Activated T-cell treated with anti-CD3 and anti-CD28 coated beads for 4 hours (primary cell): ENCODE results near the gene LCLAT1.

ENCODE experiments used
- DNase-seq: peaks from one replicate; pipeline ENCODE4 v3.0.0-alpha.2; 2020

LCLAT1 gene

DNA sequence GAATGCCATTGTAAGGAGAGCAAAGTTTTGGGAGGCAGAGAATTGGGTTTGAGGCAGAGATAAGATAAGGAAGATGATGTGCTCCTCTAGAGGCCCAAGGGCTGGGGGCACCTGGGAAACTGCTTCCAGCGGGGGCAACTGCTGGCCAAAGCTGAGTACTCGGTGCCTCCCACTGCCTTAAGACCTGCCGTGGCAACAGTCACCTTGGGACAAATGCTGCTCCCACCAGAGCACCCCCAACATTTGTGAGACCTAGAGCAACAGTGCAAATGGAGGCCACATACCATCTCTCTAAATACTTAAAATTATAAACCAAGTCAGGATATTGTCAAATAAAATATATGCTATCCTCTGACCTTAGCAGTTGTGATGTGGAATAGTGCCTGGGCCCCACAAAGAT, 233.1 kb downstream of the LCLAT1 start:
- no peak for DNase-seq

DNA sequence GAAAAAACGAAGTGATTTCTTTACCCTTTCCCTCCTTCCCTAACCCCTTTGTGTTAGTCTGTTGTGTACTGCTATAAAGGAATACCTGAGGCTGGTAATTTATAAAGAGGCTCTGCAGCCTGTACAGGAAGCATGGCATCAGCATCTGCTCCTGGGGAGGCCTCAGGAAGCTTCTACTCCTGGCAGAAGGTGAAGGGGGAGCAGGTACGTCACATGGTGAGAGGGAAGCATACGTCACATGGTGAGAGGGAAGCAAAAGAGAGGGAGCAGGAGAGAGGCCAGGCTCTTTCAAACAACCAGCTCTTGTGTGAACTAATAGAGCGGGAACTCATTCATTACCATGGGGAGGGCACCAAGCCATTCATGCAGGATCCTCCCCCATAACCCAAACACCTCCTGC, 234.0 kb downstream of the LCLAT1 start:
- no peak for DNase-seq

DNA sequence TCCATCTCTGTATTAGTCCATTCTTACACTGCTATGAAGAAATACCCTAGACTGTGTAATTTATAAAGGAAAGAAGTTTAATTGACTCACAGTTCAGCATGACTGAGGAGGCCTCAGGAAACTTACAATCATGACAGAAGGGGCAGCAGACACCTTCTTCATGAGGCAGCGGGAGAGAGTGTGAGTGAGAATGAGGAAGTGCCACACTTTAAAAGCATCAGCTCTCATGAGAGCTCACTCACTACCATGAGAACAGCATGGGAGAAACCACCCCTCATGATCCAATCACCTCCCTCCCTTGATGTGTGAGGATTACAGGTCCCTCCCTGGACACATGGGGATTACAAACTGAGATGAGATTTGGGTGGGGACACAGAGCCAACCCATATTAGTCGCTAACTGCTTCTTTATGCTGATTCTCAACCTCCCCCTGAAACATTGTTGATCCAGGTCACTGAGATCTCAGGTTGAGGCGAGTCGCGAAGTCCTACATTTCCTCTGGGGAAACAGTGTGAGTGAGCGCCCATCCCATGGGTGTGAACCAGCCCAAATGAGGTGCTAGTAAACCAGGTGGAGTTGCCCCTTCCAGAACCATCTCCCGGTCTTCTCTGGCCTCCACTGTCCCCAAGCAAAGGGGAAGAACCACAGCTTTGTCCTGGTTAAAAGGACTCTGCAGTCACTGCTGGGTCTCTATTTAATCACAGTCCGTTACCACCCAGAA, 236.3 kb downstream of the LCLAT1 start:
- no peak for DNase-seq

DNA sequence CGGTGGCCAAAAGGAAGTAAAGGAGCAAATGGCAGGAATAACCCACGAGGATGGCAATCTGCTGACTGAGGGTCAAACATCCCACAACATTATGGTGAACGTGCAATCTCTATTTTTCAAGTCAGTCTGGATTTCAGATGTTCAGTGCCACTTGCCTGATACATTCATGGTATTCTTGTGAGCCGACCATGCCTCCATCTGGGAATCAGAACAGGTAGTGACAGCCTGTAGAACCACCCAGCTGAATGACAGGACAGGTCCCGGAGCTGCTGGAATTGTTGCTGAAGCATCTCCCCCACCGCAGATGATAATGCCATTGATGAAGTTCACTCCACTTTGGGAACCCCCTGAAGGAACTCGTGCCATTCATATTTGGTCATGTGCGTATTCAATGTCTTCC, 237.0 kb downstream of the LCLAT1 start:
- no peak for DNase-seq

DNA sequence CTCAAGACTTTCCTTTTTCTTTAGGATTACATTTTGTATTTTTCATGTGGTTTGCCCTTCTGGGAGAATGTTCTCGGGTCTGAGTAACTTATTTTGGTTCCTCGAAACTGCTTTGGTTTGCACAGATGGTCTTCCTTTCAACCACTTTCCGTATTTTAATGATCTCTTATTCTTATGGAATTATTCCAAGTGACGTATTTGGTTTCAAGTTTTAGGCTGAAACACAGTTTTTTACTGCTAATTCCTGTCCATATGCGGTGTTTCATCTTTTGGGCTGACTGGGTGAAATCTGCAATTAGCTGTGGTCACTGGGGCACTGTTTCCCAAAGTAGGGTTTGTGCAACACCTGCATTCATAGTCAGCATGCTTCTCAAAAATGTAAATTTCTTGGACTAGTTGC, 237.5 kb downstream of the LCLAT1 start:
- no peak for DNase-seq

DNA sequence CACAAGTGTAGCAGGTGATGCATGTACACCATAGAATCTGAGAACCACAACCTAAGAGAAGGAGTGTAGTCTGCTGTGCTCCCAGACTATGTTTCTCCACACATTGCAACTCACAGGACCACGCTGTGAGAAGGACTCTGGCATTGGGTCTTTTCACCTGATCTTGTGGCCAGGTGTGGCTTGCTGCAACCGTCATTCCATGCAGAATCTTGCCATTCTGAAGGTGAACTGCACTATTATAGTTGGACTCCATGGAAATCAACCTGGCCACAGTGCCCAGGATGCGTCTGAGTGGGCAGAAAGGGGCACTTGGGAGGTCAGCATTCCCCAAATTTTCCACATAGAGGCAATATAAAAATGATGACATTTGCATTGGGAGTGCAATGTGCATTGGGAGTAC, 237.9 kb downstream of the LCLAT1 start:
- DNase-seq, result no peak

DNA sequence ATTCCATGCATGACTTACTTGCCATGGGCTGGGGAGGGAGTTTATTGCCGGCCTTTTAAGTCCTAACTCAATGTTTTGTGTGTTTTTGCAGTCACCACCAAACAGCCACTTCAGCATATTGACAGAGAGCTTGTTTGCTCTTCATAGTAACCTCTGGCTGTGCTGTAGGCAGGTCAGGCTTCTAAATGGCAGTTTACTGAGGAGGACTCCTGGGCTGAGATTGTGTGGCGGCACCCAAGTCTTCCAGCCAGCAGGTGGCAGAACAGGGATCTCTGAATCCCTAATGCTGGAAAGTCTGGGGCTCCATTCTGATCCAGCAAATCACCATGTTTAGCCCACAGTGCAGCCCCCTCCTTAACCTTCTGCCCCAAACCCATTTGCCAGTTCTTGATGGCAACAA, 239.0 kb downstream of the LCLAT1 start:
- no peak for DNase-seq

DNA sequence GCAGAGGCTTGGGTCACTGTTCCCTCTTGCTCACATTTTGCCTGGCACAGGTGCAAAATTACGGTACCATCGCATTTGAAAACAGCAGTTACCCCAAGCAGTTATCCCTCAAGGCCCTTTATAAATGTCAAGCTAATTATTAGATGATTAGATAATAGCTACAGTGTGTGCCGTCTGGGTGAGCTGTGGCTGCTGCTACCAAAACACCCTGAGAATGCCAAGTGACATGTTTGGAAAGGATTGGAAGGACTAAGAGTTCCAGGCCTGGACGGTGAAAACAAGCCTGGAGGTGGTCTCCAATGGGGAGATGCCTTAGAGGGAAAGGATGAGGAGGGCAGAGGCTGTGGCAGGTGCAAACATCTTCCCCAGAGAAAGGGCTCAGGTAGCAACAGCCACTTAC, 239.6 kb downstream of the LCLAT1 start:
- DNase-seq, result no peak

DNA sequence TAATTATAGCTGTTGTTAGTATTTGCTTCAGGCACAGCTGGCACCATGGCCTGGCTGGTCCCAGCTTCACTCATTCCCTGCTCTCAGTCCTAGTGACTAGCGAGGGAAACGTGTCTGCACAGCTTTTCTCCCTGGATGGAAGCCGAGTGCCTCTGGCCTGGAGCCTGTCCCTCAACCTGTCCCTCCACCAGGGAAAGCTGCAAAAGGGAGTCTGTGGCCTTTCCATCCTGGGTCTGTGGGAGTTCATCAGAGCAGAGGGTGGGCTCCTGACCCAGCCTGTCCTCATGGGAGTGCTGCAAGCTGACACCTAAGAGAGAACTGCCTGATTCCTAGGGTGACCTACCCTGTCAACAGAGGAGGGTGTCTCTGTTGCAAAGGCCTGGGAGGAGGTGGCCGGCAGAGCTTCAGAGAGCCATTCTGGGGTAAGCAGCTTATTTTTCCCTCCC, 241.9 kb downstream of the LCLAT1 start:
- DNase-seq, result no peak

DNA sequence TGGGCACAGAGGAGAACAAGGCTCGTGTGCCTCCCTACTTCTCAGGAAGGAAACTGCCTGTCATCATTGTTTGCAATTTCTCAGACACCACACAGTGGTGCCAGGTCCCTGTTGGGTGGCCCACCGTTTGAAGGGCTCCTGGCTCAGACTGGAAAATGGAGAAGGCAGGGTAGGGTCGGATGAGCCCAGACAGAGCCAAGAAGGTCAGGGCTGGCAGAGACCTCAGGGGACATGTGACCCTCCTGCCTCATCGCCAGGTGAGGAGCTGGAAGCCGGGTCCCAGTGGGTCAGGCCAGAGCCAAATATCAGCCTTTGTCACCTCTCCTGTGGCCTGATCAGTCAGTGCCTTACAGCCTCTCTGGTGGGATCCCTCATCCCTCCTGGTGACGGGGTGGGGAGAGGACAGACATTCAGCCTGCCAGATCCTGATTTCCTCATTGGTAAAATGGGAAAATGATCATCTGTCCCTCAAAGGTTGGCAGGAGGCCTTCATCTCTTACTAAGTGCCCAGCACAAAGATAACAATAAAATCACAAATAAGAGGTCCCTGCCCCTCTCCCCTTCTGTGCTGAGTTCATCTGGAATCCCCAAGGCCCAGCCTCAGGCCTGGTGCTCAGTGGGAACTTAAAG, 242.6 kb downstream of the LCLAT1 start:
- no peak for DNase-seq

DNA sequence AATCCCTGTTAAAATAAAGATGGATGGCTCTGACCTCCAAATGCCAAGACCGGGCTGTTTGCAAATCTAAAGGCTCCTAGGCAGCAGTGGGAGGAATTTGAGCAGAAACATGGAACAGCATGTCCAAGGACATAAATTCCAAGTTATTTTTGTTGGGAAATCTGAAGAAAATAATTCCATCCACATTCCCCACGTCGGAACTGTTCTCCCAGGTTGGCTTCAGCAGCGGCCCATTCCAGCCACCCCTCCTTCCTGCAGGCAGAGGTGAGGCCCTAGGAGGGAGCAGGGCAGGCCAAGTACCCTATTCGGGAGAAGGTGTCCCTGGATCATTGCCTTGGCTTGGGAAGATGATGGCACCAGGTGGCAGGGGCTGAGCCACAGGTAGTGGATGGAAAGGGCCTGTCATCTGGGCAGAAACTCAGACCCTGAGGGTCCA, 243.1 kb downstream of the LCLAT1 start:
- no peak for DNase-seq

DNA sequence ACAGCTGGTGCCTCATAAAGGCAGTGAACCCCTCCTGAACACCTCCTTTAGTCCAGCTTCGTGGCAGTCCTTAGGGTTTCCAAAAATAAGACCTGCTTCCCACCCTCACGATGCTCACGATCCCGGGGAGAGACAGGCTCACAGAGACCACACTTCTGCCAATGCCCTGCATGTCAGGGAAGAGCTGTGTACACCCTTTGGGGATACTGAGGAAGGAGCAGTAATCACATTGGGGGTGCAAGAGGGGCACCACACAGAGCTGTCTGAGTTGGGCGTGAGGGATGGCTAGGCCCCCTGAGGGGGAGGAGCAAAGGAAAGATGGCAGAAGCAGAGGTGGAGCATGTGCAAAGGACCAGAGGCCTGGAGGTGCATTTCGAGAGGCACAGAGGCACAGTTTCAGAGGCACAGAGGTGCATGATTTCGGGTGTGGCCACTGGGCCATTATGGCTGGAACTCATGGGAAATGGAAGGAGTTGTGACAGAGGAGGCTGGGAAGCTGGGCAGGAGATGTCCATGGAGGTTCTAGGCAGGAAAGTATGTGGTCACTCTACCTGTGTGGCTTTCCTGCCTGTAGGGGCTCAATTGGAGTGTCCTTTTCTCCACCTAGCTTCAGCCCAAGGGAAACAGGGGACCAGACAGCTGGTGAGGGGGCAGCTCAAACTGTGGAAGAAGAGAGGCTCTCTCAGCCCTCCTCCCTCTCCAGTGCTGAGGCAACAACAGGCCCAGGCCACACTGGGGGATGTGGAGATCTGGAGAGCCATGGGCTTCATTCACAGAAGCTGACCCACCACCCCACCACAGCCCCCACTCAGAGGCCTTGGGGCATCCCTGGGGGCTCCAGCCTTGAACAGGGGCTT, 244.3 kb downstream of the LCLAT1 start:
- DNase-seq, result no peak

DNA sequence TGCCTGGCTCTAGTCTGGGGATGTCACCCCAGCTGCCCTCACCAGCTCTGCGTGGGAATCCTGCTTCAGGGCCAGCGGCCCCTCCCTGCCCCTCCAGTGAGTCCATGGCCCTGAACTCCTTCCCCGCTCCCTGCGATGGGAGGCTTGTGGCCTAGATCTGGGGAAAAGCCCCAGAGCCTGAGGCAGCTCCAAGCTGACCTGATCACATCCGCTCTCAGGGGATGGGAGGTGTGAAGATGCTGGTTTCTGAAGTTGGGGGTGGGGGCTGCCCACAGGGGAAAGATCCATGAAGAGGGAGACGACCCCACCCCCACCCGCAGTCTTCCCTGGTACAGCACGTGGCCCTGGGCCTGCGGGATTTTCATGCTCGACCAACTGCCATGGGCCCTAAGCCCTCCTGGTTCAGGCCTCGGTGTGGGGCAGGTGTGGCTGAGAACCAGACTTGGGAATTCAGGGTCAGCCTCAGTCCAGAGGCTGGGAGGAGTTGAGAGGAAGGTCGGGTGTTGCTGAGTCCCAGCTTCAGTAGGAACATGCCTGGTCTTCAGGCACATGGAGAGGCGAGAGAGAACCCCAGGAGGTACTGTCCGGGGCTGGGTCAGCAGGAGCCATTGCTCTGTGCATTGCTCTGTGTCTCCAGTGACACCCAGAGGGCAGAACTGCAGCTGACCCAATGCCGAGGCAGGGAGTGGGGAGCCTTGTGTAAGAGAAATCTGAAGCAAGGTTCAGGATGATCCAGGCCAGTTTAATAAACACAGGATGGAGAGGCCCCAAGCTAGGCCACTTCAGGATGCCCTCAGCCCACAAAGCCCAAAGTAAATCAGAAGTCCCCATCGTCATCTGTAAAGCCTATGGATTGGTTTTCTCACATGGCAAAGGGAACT, 245.1 kb downstream of the LCLAT1 start:
- DNase-seq, result no peak

DNA sequence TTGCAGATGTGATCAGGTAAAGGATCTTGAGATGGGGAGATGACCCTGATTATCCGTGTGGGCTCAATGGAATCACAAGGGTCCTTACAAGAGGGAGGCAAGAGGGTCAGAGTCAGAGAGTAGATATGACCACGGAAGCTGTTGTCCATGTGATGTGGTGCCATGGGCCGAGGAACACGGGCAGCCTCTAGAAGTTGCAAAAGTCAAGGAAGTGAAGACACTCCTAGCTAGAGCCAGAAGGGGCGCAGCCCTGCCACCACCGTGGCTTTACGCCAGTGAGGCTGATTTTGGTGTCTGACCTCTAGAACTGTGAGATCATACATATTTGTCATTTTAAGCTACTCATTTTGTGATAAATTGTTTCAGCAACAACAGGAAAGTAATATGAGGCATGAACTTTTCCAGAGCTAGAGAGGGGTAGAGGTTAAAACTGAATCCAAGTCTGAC, 245.8 kb downstream of the LCLAT1 start:
- no peak for DNase-seq
